GM18519 (cell line): ENCODE measurements around the gene IFT74.

ENCODE experiments used
- ATAC-seq: cut with Tn5 transposase; IDR thresholded peaks from one replicate; pipeline ENCODE4 v1.9.1; 2021; ENCODE audit warnings: mild to moderate bottlenecking, moderate library complexity; ENCODE audit not compliant: unreplicated experiment, low FRiP score

Gene IFT74

GRCh38 chr9:26973989-26974388, 17.8 kb downstream of the IFT74 start:
- no peak for ATAC-seq

GRCh38 chr9:26974927-26975326, 18.7 kb downstream of the IFT74 start:
- ATAC-seq: no peak

GRCh38 chr9:26975728-26976707, 19.8 kb downstream of the IFT74 start:
- ATAC-seq: no peak

- ATAC-seq: peak; percentile 76
These were observed 27.1 kb downstream of the IFT74 start for GRCh38 chr9:26983340-26983739.

GRCh38 chr9:26995810-26996209, 39.6 kb downstream of the IFT74 start:
- no peak for ATAC-seq

GRCh38 chr9:27003426-27004077, 47.3 kb downstream of the IFT74 start:
- ATAC-seq: no peak

- no peak for ATAC-seq
These were observed 49.3 kb downstream of the IFT74 start, which contains the start of gene LRRC19 for GRCh38 chr9:27005491-27005890. TSS of gene LRRC19 (minus strand) at chr9:27005672. CDS start at chr9:26999694, 5,978 bp downstream.

GRCh38 chr9:27019589-27019988, 63.4 kb downstream of the IFT74 start:
- ATAC-seq: no peak

GRCh38 chr9:27022920-27023319, 66.7 kb downstream of the IFT74 start:
- no peak for ATAC-seq

GRCh38 chr9:27029186-27029585, 73.0 kb downstream of the IFT74 start:
- no peak for ATAC-seq

GRCh38 chr9:27033815-27034403, 77.7 kb downstream of the IFT74 start:
- peak; percentile 90 for ATAC-seq

- no peak for ATAC-seq
These were observed 81.3 kb downstream of the IFT74 start for GRCh38 chr9:27037499-27037898.

GRCh38 chr9:27041746-27042145, 85.5 kb downstream of the IFT74 start:
- ATAC-seq: no peak

GRCh38 chr9:27042476-27042875, 86.3 kb downstream of the IFT74 start:
- no peak for ATAC-seq

- no peak for ATAC-seq
These were observed 87.0 kb downstream of the IFT74 start for GRCh38 chr9:27043176-27043575.

- no peak for ATAC-seq
These were observed 90.9 kb downstream of the IFT74 start for GRCh38 chr9:27047136-27047535.

- no peak for ATAC-seq
These were observed 97.3 kb downstream of the IFT74 start for GRCh38 chr9:27053369-27054022.

GRCh38 chr9:27054125-27054524, 97.9 kb downstream of the IFT74 start:
- ATAC-seq: no peak

- ATAC-seq: no peak
These were observed 98.6 kb downstream of the IFT74 start for GRCh38 chr9:27054841-27055240.

GRCh38 chr9:27059412-27059811, 103.2 kb downstream of the IFT74 start:
- no peak for ATAC-seq

GRCh38 chr9:27059907-27060306, 103.7 kb downstream of the IFT74 start:
- no peak for ATAC-seq
